ENCODE results near the gene C1QTNF9B. TPM values are rescaled to one million over a fixed set of nuclear protein-coding genes. Genes with fewer than 3 reads are reported as not detected.
A peak's percentile ranks its signal among the peaks of the same experiment; 100 is the strongest.
"Not testable (repeated sequence)": the region's sequence is repeated elsewhere in the genome, so short reads cannot be mapped to it uniquely, and the experiment has no call there.

C1QTNF9B gene
- polyA plus RNA-seq, 12 donors = 0.77 to 4.2 (median 2.4) TPM; not detected in 2

DNA sequence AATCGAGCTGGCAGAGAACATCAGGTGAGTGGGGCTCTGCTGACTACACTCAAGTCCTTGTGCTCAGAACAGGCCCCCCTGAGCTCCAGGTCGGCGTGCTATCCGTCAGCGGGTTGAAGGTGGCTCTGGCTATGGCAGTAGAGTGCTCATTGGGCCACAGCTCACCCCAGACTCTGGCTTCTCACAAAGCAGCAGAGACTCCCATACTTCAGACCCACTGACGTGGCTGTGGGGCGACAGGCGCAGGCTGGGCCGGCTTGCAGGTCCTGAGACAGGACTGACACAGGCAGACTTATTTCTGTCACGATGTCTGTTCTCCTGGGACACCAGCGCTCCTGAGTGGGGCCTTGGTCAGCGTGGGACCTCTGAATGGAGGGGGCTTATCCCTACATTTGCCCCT, 2.6 kb downstream of the C1QTNF9B start:
- not testable (repeated sequence) for DNase-seq

DNA sequence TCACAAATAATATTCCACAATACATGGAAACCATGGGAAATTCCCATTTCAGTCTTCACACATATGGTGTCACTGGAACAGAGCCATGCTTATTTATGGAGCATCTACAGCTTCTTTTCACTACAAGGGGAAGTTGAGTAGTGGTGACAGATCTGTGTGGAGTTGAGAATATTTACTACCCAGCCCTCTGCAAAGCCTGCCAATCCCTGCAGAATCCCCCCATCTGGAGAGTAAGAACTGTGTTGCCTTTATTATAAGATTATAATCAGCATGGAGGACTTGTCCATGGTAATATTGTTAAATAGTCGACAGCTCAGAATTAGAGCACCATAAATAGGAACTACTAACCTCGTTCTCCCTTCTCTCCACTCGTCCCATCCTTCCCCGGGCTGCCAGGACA, 3.5 kb downstream of the C1QTNF9B start:
- DNase-seq = not testable (repeated sequence)

DNA sequence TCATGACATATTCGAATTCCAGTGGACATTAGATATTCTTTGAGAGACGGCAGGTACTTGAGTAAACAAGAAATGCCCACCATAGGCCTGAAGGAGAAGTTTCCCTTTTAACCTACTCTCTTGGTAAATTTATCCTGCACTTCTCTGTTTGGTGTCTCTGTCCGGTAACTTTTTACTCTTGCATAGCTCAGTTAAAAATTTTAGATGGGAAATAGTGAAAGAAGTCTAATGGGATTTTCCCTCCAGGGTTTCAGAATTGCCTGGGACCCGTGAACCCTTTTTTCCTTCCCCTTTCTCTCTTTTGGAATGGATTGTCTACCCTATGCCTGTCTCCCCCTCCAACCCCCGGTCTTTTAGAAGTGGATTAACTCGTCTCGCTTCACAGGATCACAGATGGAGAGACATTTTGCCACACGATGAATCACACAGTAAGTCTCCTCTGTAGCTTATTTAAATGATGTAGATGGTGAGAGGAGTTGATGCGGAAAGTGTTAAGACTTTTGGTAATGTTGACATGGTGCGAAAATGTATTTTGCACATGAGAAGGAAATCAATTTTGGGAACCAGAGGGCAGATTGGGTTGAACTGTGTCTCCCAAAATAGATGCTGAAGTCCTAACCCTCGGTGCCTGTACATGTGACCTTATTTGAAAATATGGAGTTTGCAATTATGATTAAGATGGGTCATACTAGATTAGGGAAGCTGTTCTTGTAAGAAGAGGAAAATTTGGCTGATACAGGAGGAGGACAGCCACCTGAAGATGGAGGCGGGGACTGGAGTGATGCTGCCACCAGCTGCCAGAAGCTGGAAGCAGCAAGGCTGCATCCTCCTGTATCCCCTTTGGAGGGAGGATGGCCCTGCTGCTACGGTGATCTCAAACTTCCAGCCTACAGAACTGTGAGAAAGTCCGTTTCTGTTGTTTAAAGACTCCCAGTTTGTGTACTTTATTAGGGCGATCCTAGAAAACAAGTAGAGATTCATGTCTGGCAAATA, 7.4 kb downstream of the C1QTNF9B start:
- no peak for DNase-seq

DNA sequence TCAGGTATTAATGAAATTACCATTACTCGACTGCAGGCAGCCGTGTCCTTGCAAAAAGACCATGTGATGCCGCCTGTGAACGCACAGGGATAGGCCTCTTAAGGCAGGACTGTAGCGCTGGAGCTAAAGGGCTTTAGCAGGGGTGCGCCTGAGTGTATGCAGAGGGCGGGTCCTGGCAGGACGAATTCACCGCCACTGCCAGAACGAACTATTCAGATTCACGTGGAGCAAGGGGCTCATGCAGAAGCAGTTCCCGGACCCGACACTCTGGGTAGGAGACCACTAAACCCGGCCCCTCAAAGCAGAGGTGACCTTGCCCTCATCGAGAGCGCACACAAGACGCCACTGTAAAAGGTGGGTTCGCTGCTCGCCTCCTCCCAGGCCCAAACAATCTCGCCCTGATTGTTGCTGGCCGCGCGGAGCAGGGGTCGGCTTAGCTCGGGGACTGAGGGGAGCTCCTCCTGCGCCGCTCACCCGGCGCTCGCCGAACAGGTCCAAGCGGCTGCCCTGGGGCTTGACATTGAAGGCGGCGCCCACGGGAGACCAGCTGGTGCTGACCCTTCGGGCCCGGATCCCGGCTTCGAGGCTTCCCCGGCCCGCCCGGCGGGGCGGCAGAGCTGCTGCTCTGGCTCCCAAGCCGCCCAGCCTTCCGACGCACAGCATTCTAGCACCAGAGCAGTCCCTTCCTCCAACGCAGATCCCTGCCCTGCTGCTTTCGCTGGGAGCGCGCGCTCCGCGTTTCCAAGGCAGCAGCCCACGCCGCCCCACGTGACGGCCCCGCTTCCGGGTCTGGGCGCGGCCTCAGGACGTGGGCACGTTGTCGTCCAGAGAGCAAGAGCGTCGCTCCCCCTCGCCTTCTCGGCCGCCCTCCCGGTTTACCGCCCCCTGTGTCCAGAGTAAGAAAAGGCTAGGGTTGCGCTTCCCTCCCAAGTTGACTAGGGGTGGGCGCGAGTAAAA, 8.4 kb downstream of the C1QTNF9B start, which contains the start of gene MIPEP:
Gene MIPEP, minus strand, starts transcription at position 743 of the 957 bp plus-strand sequence. Its CDS starts 80 bp downstream, at position 663.
- peak; percentile 96 for DNase-seq

- not testable (repeated sequence) for DNase-seq
Measured at GRCh38 chr13:23884361-23884760, 12.9 kb downstream of the C1QTNF9B start.

DNA sequence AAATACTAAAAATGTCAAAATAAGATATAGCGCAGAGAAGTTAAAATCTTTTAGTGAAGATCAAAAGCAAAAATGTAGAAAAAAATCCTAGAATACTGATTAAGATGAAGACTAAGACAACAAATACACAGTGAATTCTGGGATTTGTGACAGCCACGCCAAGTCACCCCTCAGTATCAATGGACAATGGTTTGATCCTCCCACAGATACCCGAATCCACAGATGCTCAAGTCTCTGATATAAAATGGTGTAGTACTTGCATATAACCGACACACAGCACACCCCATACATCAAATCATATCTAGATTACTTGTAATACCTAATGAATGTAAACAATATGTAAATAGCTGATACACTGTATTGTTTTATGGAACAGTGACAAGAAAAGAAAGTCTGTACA, 14.0 kb downstream of the C1QTNF9B start:
- DNase-seq = no peak

GRCh38 chr13:23881402-23881800, 15.9 kb downstream of the C1QTNF9B start:
- DNase-seq = not testable (repeated sequence)

GRCh38 chr13:23880493-23881401, 16.6 kb downstream of the C1QTNF9B start:
- DNase-seq = not testable (repeated sequence)

DNA sequence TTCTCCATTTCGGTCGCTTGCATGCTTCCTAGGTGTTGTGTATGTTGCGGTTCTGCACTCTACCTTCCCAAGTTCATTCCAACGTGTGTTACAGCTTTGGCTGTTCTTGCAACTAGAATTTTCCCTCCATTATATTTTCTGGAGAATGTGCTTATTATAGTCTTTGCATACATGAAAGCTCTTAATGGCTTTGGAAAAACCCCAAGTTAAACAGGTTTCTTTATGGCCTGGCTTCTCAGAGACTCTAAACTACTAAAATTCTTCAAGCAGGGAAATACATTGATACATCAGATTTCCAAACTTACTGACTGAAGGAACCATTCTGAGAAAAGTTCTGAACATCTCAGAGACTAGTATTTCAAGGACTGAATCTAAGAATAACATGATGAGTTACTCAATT, 20.0 kb downstream of the C1QTNF9B start:
- DNase-seq = no peak

- DNase-seq = no peak
Measured at GRCh38 chr13:23876265-23876664, 21.0 kb downstream of the C1QTNF9B start.

- DNase-seq = no peak
Measured at GRCh38 chr13:23871616-23872220, 25.6 kb downstream of the C1QTNF9B start.

DNA sequence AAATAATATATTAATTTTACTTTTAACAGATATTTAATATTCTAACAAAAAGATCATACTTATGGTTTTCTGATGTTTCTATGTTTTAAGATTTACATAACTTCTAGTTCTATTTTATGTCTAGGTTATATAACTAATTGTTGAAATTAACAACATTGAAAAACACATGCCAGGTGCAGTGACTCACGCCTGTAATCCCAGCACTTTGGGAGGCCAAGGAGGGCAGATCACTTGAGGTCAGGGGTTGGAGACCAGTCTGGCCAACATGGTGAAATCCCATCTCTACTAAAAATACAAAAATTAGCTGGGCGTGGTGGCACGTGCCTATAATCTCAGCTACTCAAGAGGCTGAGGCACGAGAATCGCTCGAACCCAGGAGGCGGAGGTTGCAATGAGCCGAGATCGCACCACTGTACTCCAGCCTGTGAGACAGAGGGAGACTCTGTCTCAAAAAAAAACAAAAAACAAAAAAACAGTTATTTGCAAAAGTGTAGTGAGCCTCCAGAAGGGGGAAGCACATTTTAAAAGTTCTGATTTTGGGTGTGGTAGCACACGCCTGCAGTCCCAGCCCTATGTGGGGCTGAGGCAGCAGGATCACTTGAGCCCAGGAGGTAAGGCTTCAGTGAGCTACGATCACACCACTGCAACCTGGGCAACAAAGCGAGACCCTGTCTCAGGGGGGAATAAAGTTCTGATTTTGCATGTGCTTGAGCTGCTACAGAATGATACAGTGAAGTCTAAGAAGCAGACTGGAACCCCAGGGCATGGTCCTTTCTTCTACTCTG, 26.8 kb downstream of the C1QTNF9B start:
- DNase-seq = no peak

- DNase-seq = no peak
Measured at GRCh38 chr13:23868521-23868920, 28.8 kb downstream of the C1QTNF9B start.

GRCh38 chr13:23867027-23867491, 30.2 kb downstream of the C1QTNF9B start:
- DNase-seq = no peak

DNA sequence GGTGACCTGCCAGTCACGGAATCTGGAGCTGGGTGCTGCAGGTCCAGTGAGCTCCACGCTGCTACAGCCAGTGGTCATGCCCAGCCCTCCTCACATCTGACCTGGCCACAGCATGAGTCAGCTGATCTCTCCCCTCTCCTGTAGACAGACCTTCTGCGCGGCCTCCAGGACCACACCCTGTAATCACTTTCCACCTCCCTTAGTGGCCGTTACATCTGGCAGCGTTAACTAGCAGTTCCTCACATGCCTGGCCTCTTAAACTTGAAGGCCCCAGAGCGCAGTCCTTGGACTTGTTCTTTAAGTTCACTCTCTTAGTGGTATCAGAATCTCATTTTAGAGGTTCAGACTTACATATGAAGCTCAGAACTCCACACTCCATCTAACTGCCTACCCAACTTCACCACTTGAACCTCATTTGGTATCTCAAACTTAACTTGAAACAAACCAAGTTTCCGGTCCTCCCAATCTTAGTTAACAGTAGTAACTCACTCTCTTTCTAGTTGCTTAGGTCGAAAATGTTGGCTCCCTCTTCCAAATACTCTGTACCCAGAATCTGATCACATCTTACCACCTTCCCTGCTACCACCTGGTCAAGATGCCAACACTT, 30.8 kb downstream of the C1QTNF9B start:
- no peak for DNase-seq

- DNase-seq = no peak
Measured at GRCh38 chr13:23865906-23866305, 31.4 kb downstream of the C1QTNF9B start.

DNA sequence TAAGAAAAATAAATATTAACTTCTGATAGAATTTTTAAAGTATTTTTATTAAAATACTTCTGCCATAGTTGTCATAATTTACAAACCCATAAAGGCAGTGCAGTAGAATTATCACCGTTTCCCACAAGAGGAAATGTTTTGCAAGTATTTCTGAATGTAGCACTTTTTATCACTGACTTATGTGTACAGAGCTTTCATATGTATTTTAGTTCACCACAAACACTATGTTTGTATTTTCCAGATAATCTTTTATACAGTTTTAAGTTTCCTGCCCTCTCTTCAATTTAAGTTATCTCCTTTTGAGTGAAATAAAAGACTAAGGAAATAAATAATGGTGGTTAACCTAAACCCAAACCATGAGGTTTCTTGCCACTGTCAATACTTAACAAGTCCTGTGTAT, 32.3 kb downstream of the C1QTNF9B start:
- no peak for DNase-seq

DNA sequence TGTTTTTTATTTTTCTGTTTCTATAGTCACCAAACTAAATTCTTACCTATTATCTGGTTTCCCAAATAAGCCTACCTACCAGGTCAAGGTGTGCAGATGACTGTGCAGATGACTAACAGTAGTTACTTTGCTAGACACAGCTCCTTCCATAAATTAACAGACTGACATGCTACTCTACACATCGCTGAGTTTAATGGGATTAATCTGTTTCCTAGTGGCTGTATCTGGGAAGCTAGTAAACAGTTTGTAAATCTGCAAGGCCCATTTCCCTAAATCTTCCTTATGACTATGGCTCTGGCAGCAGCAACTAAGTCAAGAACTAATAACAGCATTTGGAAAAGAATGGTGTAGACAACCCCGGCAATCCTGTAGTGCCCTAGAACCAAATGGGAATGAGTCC, 36.0 kb downstream of the C1QTNF9B start:
- DNase-seq = no peak

- DNase-seq = no peak
Measured at GRCh38 chr13:23859904-23860303, 37.4 kb downstream of the C1QTNF9B start.
